ENCODE results near the gene MOCS1.

- TF ChIP-seq CTCF (IDR thresholded peaks at IDR 0.05) (no peak), EZH2 (IDR thresholded peaks at IDR 0.05; ENCODE audit: borderline replicate concordance, insufficient read depth, low read depth, low read length, poor library complexity, severe bottlenecking) (no peak)
Measured at GRCh38 chr6:39923861-39924260, 10.4 kb downstream of the MOCS1 start.

All from B cell (primary cell).